IPS-20b (cell line): ENCODE measurements around the gene CEP112.
"Not testable (repeated sequence)": the region's sequence is repeated elsewhere in the genome, so short reads cannot be mapped to it uniquely, and the experiment has no call there.

ENCODE experiments used
- H3K27ac ChIP-seq: one replicate; pipeline ENCODE4 v1.5.1; 2013; ENCODE audit warnings: low read length
- H3K27me3 ChIP-seq: 2 replicates; pipeline ENCODE4 v1.6.1; 2013; ENCODE audit warnings: mild to moderate bottlenecking, low read length, inconsistent platforms; ENCODE audit not compliant: insufficient read depth
- H3K36me3 ChIP-seq: 2 replicates; pipeline ENCODE4 v1.6.1; 2013; ENCODE audit warnings: low read depth, mild to moderate bottlenecking, inconsistent platforms, low read length, moderate library complexity; ENCODE audit not compliant: insufficient read depth
- H3K4me1 ChIP-seq: 2 replicates; pipeline ENCODE4 v1.6.1; 2013; ENCODE audit warnings: mild to moderate bottlenecking, control low read depth, inconsistent platforms, low read length, moderate library complexity; ENCODE audit not compliant: insufficient read depth
- H3K4me3 ChIP-seq: 2 replicates; pipeline ENCODE4 v1.5.1; 2013; ENCODE audit warnings: mild to moderate bottlenecking, low read length, inconsistent platforms
- H3K9ac ChIP-seq: 2 replicates; pipeline ENCODE4 v1.6.1; 2013; ENCODE audit warnings: low read depth, mild to moderate bottlenecking, inconsistent platforms, low read length, moderate library complexity
- H3K9me3 ChIP-seq: 2 replicates; pipeline ENCODE4 v1.6.1; 2013; ENCODE audit warnings: mild to moderate bottlenecking, low read depth, low read length, inconsistent platforms; ENCODE audit not compliant: insufficient read depth

CEP112 gene

DNA sequence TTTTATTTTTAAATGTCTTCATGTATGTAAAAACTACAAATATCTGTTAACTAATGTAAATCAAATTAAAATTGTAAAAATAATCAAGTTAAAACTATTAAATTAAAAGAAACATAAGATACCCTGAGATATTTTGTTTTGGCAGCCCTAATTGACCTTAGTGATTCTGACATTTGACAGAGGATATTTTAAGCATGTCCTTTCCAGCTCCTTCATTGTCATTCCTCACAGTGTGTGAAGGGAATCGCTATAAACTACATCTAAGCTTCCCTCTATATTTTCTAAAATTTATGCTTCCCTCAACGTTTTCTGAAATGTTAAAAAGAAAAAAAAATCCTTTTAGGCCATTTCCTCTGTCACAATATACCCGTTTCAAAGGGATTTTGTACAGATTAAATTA is 20.2 kb downstream of the CEP112 start:
- no peak overlapping the region for H3K9ac ChIP-seq
- H3K27me3 ChIP-seq, result no peaks in the 10 kb centered on the region
- no peak overlapping the region for H3K4me3 ChIP-seq
- H3K36me3 ChIP-seq, result no peaks in the 10 kb centered on the region
- H3K27ac ChIP-seq, result no peak overlapping the region
- H3K4me1 ChIP-seq, result no peaks in the 10 kb centered on the region
- H3K9me3 ChIP-seq, result no peaks in the 10 kb centered on the region

DNA sequence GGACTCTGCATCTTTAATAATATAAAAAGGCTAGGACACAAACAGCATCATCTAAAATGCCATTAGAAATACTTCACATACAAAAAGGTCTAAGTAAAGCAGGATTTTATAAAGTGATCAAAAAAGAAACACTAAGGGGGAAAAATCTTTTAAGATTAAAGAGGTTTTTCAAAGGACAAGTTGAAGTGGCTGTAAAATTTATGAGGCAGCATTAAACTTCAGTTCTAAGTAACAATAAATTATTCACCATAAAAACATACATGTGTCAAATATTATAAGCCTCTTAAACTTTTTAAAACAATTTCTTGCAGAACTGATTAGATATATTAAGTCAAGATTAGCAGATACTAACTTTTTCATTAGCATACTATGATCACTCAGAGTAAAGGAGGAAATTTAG is 20.8 kb downstream of the CEP112 start:
- Histone ChIP-seq H3K27me3 (no peaks in the 10 kb centered on the region), H3K9me3 (no peaks in the 10 kb centered on the region), H3K4me1 (no peaks in the 10 kb centered on the region), H3K9ac (no peak overlapping the region), H3K27ac (no peak overlapping the region), H3K4me3 (no peak overlapping the region), H3K36me3 (no peaks in the 10 kb centered on the region)

DNA sequence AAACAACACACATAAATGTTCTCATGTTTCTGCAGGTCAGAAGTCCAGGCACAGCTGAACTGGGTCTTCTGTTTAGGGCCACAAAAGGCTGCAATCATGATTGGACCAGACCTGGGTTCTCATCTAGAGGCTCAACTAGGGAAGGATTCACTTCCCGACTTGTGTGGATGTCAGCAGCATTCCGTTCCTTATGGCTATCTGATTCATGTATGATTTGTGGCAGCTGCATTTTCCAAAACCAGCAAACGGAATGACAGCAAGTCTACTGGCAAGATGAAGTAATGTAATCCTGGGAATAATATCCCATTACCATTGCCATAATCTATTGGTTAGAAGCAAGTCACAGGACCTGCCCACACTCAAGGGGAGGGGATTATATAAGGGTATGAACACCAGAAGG is 22.1 kb downstream of the CEP112 start:
- no peak overlapping the region for H3K27ac ChIP-seq
- H3K4me1 ChIP-seq, result no peaks in the 10 kb centered on the region
- no peak overlapping the region for H3K4me3 ChIP-seq
- H3K27me3 ChIP-seq, result no peaks in the 10 kb centered on the region
- no peaks in the 10 kb centered on the region for H3K9me3 ChIP-seq
- no peaks in the 10 kb centered on the region for H3K36me3 ChIP-seq
- no peak overlapping the region for H3K9ac ChIP-seq

DNA sequence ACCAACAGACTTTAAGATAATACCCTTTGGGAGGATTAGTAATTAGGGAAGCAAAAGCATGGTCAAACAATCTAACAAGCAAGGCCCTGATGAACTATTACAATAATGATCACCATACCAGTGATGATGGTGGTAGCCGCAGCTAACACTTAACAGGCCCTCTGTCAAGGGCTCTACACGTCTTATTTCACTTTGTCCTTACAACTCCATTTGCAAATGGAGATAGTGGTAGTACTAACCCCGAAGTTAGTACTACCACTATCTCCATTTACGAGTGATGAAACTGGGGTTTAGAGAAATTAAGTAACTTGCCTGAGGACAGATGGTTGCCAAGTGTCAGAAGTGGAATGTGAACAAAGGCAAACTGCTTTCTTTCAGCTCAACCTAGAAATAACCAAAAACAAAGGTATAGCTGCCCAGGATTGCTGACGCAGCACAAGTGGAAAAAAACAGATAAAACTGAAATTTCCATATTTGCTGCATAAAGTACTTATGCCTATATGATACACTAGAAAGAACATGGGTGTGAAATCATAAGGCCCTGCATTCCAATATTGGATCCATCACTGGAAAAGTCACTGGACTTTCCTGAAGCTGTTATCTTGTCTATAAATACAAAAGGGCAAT is 24.6 kb downstream of the CEP112 start:
- Histone ChIP-seq H3K9ac (no peak overlapping the region), H3K27ac (no peak overlapping the region), H3K4me3 (no peak overlapping the region), H3K36me3 (no peaks in the 10 kb centered on the region), H3K9me3 (no peaks in the 10 kb centered on the region; the same call in 1 of the 2 replicates), H3K27me3 (no peaks in the 10 kb centered on the region), H3K4me1 (no peaks in the 10 kb centered on the region)

DNA sequence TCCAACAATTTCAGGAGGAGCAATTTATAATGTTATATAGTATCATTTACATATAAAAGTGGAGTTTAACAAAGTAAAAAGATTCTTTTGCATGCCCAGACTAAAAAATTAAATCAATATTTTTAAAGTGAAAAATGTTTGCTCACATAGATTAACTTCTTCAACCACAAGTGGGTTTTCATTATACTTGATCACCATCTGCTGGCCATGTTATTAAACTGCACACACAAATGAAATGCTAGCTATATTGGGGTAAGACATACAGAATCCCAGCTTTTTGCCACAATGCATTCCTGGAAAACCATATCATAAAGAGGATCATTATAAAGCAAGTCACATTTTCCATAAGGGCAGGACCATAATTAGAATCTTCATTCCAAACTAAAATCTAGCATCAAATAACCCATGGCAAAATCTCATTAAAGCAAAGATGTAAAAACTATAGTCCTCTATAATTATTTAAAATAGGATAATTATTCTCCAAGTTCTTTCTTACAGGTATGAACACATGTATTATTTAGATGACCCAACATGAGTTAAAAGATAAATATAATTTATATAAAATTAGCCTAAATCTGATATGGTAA is 26.3 kb downstream of the CEP112 start:
- Histone ChIP-seq H3K4me1 (no peaks in the 10 kb centered on the region), H3K4me3 (no peak overlapping the region), H3K9me3 (no peaks in the 10 kb centered on the region; the same call in 1 of the 2 replicates), H3K9ac (no peak overlapping the region), H3K36me3 (no peaks in the 10 kb centered on the region), H3K27me3 (no peaks in the 10 kb centered on the region), H3K27ac (no peak overlapping the region)

DNA sequence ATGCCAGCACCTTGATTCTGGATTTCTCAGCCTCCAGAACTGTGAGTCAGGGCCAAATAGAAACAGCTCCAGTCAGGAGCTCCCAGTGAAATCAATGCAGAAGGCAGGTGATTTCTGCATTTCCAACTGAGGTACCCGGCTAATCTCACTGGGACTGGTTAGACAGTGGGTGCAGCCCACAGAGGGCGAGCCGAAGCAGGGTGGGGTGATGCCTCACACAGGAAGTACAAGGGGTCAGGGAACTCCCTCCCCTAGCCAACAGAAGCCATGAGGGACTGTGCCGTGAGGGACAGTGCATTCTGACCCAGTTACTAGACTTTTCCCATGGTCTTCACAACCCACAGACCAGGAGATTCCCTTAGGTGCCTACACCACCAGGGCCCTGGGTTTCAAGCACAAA is 36.9 kb downstream of the CEP112 start:
- H3K9me3 ChIP-seq, H3K9ac ChIP-seq, H3K36me3 ChIP-seq, H3K27ac ChIP-seq, H3K4me1 ChIP-seq, H3K27me3 ChIP-seq, H3K4me3 ChIP-seq: not testable (repeated sequence)

DNA sequence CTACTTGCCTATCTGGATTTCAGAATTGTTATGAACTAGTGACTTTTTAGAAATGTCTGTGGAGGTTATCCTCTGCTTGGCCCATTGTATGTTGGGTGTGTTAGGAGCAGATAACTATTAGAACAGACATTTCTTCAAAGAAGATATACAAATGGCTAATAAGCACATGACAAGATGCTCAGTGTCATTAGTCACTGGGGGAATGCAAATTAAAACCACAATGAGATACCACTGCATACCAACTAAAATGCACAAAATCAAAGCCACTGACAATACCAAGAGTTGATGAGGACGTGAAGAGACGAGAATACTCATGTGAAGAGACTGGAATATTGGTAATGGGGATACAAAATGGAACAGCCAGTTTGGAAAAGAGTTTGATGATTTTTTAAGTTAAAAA is 39.2 kb downstream of the CEP112 start:
- Histone ChIP-seq H3K27me3 (no peaks in the 10 kb centered on the region), H3K4me3 (no peak overlapping the region), H3K9ac (no peak overlapping the region), H3K36me3 (no peaks in the 10 kb centered on the region), H3K27ac (no peak overlapping the region), H3K9me3 (no peaks in the 10 kb centered on the region), H3K4me1 (no peaks in the 10 kb centered on the region)

DNA sequence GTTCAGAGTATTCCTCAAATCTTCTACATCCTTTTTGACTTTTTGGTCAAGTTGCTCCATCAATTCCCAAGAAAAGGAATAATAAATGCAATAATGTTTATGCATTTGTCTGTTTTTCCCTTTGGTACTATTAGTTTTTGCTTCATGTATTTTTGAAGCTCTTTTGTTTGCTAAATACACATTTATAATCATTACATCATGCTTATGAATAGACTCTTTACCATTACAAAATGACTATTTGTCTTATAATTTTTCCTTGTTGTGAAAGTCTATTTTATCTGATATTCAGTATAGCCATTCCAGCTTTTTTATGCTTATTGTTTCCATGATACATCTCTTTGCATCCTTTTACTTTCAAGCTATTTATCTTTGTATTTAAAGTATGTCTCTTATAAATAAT is 41.2 kb downstream of the CEP112 start:
- no peaks in the 10 kb centered on the region for H3K4me1 ChIP-seq
- H3K4me3 ChIP-seq, result no peak overlapping the region
- no peaks in the 10 kb centered on the region for H3K36me3 ChIP-seq
- no peaks in the 10 kb centered on the region for H3K27me3 ChIP-seq
- no peaks in the 10 kb centered on the region for H3K9me3 ChIP-seq
- no peak overlapping the region for H3K27ac ChIP-seq
- no peak overlapping the region for H3K9ac ChIP-seq

DNA sequence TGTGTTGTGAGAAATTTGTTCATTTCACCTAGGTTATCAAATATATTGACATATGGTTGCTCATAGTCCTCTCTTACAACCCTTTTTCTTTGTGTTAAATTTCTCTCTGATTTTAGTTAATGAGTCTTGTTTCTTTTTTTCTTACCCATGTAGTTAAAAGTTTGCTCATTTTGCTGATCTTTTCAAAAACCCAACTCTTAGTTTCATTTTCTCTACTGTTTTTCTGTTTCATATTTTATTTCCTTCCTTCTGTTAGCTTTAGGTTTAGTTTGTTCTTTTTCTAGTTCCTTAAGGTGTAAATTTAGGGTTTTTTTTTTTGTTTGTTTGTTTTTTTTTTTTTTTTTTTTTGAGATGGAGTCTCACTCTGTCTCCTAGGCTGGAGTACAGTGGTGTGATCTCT is 42.4 kb downstream of the CEP112 start:
- no peak overlapping the region for H3K9ac ChIP-seq
- no peak overlapping the region for H3K27ac ChIP-seq
- H3K4me1 ChIP-seq, result no peaks in the 10 kb centered on the region
- no peaks in the 10 kb centered on the region for H3K36me3 ChIP-seq
- H3K9me3 ChIP-seq, result no peaks in the 10 kb centered on the region
- H3K27me3 ChIP-seq, result no peaks in the 10 kb centered on the region
- no peak overlapping the region for H3K4me3 ChIP-seq

DNA sequence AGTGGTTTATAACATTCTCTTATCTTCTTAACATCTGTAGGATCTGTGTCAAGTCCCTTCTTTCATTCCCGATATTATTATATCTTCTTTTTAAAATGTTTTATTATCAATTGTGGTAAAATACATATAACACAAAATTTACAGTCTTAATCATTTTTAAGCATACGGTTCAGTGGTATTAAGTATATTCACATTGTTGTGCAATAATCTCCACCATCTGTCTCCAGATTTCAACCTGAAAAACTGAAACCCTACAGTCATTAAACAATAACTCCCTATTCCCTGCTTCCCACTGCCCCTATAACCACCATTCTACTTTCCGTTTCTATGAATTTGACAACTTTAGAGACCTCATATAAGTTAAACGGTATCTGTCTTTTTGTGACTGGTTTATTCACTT is 45.5 kb downstream of the CEP112 start:
- Histone ChIP-seq H3K36me3 (no peaks in the 10 kb centered on the region), H3K27me3 (no peaks in the 10 kb centered on the region), H3K9me3 (no peaks in the 10 kb centered on the region), H3K4me1 (no peaks in the 10 kb centered on the region), H3K9ac (no peak overlapping the region), H3K4me3 (no peak overlapping the region), H3K27ac (no peak overlapping the region)

DNA sequence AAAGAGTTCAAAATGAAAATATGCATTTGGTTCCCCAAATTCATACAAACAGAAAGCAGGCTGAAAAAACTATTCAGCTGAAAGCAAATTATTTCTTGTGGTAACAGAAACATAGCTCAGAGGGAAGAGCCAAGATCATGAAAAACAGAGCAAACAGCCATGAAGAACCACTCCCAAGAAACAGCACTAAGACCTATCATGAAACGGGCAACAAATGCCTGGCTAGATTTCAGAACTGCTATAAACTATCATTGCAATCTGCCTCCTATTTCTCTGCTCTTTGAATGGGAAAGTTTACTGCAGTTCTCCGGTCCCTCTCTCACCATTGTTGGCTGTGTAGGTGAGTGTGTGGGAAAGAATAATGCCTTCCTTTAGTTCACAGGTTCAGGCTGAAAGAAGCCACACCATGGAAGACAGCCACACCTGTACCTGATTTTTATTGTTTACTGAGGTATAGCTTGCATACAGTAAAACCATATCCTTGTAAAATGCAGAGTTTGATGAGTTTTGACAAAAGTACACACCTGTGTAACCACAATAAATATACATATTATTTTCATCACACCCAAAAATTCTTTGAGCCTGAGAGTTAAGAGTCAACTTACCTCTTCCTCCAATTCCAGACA is 48.2 kb downstream of the CEP112 start:
- H3K36me3 ChIP-seq, result no peaks in the 10 kb centered on the region
- no peaks in the 10 kb centered on the region for H3K9me3 ChIP-seq
- no peaks in the 10 kb centered on the region for H3K27me3 ChIP-seq
- H3K27ac ChIP-seq, result no peak overlapping the region
- H3K4me3 ChIP-seq, result no peak overlapping the region
- no peaks in the 10 kb centered on the region for H3K4me1 ChIP-seq
- H3K9ac ChIP-seq, result no peak overlapping the region

DNA sequence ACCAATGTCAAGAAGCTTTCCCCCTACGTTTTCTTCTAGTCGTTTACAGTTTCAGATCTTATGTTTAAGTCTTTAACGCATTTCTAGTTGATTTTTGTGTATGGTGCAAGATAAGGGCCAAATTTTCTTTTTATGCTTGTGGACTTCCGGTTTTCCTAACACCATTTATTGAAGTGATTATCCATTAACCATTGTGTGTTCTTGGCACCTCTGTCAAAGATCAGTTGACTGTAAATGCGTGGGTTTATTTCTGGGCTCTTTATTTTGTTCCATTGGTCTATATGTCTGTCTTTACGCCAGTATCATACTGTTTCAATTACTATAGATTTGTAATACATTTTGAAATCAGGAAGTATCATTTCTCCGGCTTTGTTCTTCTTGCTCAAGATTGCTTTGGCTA is 49.5 kb downstream of the CEP112 start:
- no peaks in the 10 kb centered on the region for H3K4me1 ChIP-seq
- no peak overlapping the region for H3K4me3 ChIP-seq
- H3K9me3 ChIP-seq, result no peaks in the 10 kb centered on the region
- H3K36me3 ChIP-seq, result no peaks in the 10 kb centered on the region
- H3K9ac ChIP-seq, result no peak overlapping the region
- no peaks in the 10 kb centered on the region for H3K27me3 ChIP-seq
- H3K27ac ChIP-seq, result no peak overlapping the region
